Measurements from ENCODE around the gene TULP4. TPM values are rescaled to one million over a fixed set of nuclear protein-coding genes. Genes with fewer than 3 reads are reported as not detected.

TULP4 gene
- total RNA-seq, 1 experiment from 2014 or later: 64.6 TPM

GRCh38 chr6:158383057-158383456, 70.8 kb downstream of the TULP4 start:
- H2BK15ac ChIP-seq (ENCODE audit: low read depth, low read length): no peak overlapping the region
- H3K36me3 Mint-ChIP-seq (ENCODE audit: insufficient read depth in 1 of 3, low read depth in 3 of 3): no peaks in the 10 kb centered on the region; a peak in 1 of 7 replicates
- no peak overlapping the region for H3K27ac ChIP-seq (ENCODE audit: insufficient read length, low read depth, low read length)
- DNase-seq: no peak
- H4K8ac ChIP-seq (replicated peaks; ENCODE audit: insufficient read length, low read depth, low read length): no peak overlapping the region
- no peak overlapping the region for H3T11ph ChIP-seq (ENCODE audit: low read length)
- WGBS (ENCODE audit: extremely low coverage, insufficient read length, low lambda C conversion rate): no CpG with 5 or more reads among the region's 1 CpG
- H2BK12ac ChIP-seq (ENCODE audit: insufficient read length, low read depth, low read length): no peak overlapping the region
- no peak overlapping the region for H3K23ac ChIP-seq (ENCODE audit: insufficient read length, low read depth, low read length)
- H3K23me2 ChIP-seq (ENCODE audit: insufficient read length, low read depth, low read length, poor library complexity, severe bottlenecking): no peaks in the 10 kb centered on the region
- H3K9me3 Mint-ChIP-seq: peaks cover 0 to 8% of the 10 kb centered on the region in 2 experiments; a peak in 4 of 5 replicates
- no peaks in the 10 kb centered on the region for H3K27me3 ChIP-seq (ENCODE audit: insufficient read depth, low read length)
- H3K4me1 ChIP-seq (ENCODE audit: insufficient read depth, low read length): no peaks in the 10 kb centered on the region
- no peak overlapping the region for H3K9ac ChIP-seq (ENCODE audit: extremely low read depth, insufficient read length, low read length)
- H3K4me2 ChIP-seq (ENCODE audit: insufficient read depth, insufficient read length, low read length): no peak overlapping the region
- no peak overlapping the region for H3K56ac ChIP-seq (ENCODE audit: insufficient read length, low read depth, low read length)
- H4K5ac ChIP-seq (ENCODE audit: insufficient read length, low read depth, low read length): no peak overlapping the region
- no peaks in the 10 kb centered on the region for H3K79me1 ChIP-seq (ENCODE audit: insufficient read depth, low read depth, low read length, poor library complexity, severe bottlenecking)
- H2BK120ac ChIP-seq (ENCODE audit: low read depth, low read length, poor library complexity, severe bottlenecking): no peak overlapping the region
- no peaks in the 10 kb centered on the region for H3K9me3 ChIP-seq (ENCODE audit: control insufficient read depth, low read depth, low read length)
- peaks cover 14% of the 10 kb centered on the region in 2 experiments for H3K4me1 Mint-ChIP-seq
- H3K27ac Mint-ChIP-seq: no peak overlapping the region
- H2AK5ac ChIP-seq (ENCODE audit: insufficient read length, low read length): no peak overlapping the region
- H3K14ac ChIP-seq (ENCODE audit: insufficient read depth, low read length): no peak overlapping the region
- H3K79me2 ChIP-seq (ENCODE audit: insufficient read depth, low read length): no peaks in the 10 kb centered on the region
- H2BK20ac ChIP-seq (ENCODE audit: low read depth, low read length, poor library complexity, severe bottlenecking): no peak overlapping the region
- no peak overlapping the region for H4K91ac ChIP-seq (ENCODE audit: insufficient read length, low read depth, low read length)
- H3K4ac ChIP-seq (ENCODE audit: low read depth, low read length): no peak overlapping the region
- H4K20me1 ChIP-seq (ENCODE audit: control insufficient read depth, insufficient read depth, insufficient read length): no peaks in the 10 kb centered on the region
- no peak overlapping the region for H2AFZ ChIP-seq (ENCODE audit: low read length)
- no peak overlapping the region for H3K18ac ChIP-seq (ENCODE audit: insufficient read length, low read depth, low read length)
- H3K27me3 Mint-ChIP-seq (ENCODE audit: low read depth): no peaks in the 10 kb centered on the region
- H3K4me3 Mint-ChIP-seq: no peak overlapping the region
- no peak for TF ChIP-seq CTCF (conservative IDR thresholded peaks at IDR 0.05)
- no peak overlapping the region for H2BK5ac ChIP-seq (ENCODE audit: insufficient read length, low read length)

Data from H9 (cell line).